ENCODE results near the gene B3GNT3. TPM values are rescaled to one million over a fixed set of nuclear protein-coding genes. Genes with fewer than 3 reads are reported as not detected.

B3GNT3 gene
- total RNA-seq, 1 donor from 2014 or later, result not detected

GRCh38 chr19:17860331-17860992 is 65.5 kb downstream of the B3GNT3 start:
- Mint-ChIP-seq H3K36me3 (ENCODE audit: unreplicated experiment) (peaks cover 19% of the 10 kb centered on the region), H3K4me3 (ENCODE audit: unreplicated experiment) (peak overlapping the region; percentile 97), H3K9me3 (ENCODE audit: unreplicated experiment) (no peaks in the 10 kb centered on the region), H3K4me1 (ENCODE audit: unreplicated experiment) (peaks cover 28% of the 10 kb centered on the region), H3K27ac (ENCODE audit: unreplicated experiment) (peak overlapping the region; percentile 86), H3K27me3 (ENCODE audit: unreplicated experiment) (no peaks in the 10 kb centered on the region)
- no peak for DNase-seq (ENCODE audit: extremely low spot score, unreplicated experiment)
- TF ChIP-seq, protein P1, sequence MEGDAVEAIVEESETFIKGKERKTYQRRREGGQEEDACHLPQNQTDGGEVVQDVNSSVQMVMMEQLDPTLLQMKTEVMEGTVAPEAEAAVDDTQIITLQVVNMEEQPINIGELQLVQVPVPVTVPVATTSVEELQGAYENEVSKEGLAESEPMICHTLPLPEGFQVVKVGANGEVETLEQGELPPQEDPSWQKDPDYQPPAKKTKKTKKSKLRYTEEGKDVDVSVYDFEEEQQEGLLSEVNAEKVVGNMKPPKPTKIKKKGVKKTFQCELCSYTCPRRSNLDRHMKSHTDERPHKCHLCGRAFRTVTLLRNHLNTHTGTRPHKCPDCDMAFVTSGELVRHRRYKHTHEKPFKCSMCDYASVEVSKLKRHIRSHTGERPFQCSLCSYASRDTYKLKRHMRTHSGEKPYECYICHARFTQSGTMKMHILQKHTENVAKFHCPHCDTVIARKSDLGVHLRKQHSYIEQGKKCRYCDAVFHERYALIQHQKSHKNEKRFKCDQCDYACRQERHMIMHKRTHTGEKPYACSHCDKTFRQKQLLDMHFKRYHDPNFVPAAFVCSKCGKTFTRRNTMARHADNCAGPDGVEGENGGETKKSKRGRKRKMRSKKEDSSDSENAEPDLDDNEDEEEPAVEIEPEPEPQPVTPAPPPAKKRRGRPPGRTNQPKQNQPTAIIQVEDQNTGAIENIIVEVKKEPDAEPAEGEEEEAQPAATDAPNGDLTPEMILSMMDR (IDR thresholded peaks at IDR 0.05), result no peak

GRCh38 chr19:17860993-17861360 is 66.0 kb downstream of the B3GNT3 start:
- DNase-seq (ENCODE audit: extremely low spot score, unreplicated experiment), result no peak
- H3K4me1 Mint-ChIP-seq (ENCODE audit: unreplicated experiment), result peaks cover 28% of the 10 kb centered on the region
- peak overlapping the region; percentile 86 for H3K27ac Mint-ChIP-seq (ENCODE audit: unreplicated experiment)
- no peaks in the 10 kb centered on the region for H3K27me3 Mint-ChIP-seq (ENCODE audit: unreplicated experiment)
- peak overlapping the region; percentile 97 for H3K4me3 Mint-ChIP-seq (ENCODE audit: unreplicated experiment)
- H3K9me3 Mint-ChIP-seq (ENCODE audit: unreplicated experiment), result no peaks in the 10 kb centered on the region
- TF ChIP-seq, protein P1 (IDR thresholded peaks at IDR 0.05), result no peak
- peaks cover 22% of the 10 kb centered on the region for H3K36me3 Mint-ChIP-seq (ENCODE audit: unreplicated experiment)

DNA sequence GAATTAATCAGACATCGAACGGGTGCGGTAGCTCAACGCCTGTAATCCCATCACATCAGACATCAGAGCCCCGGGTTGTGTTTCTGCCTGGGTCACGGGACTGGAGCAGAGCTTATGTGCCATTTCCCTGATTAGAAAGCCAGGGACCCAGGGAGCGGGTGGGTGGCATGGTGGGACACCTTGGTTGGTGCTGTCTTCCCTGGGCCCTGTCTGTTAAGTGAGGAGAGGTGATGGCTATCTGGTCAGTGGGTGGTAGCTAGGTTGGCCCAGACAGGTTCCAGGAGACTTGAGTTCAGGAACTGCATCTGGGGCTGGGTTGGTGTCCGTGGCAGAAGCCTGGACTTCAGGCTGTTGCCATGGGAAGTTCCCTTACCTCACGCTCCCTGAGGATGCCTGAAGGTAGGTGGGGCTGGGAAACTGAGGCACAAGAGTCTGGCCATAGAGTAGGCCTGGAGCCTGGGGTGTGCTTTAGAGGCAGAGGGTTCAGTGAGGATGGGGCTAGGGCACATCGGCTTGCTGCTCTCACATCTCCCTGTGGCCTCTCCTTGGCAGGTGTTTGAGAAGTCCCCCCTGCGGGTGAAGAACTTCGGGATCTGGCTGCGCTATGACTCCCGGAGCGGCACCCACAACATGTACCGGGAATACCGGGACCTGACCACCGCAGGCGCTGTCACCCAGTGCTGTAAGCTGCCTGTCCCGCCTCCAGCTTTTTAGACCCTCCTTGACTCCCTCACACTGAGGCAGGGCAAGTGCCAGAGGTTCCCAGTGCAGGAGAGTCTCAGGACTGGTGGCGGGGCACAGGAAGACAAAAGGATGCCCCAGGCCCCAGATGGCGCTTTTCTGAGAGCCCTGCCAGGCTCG is 66.8 kb downstream of the B3GNT3 start:
- no peaks in the 10 kb centered on the region for H3K27me3 Mint-ChIP-seq (ENCODE audit: unreplicated experiment)
- TF ChIP-seq, protein P1 (IDR thresholded peaks at IDR 0.05), result no peak
- H3K9me3 Mint-ChIP-seq (ENCODE audit: unreplicated experiment), result no peaks in the 10 kb centered on the region
- H3K27ac Mint-ChIP-seq (ENCODE audit: unreplicated experiment), result peak overlapping the region; percentile 52
- H3K4me1 Mint-ChIP-seq (ENCODE audit: unreplicated experiment), result peaks cover 28% of the 10 kb centered on the region
- H3K4me3 Mint-ChIP-seq (ENCODE audit: unreplicated experiment), result peak overlapping the region; percentile 97
- no peak for DNase-seq (ENCODE audit: extremely low spot score, unreplicated experiment)
- H3K36me3 Mint-ChIP-seq (ENCODE audit: unreplicated experiment), result peaks cover 22% of the 10 kb centered on the region

DNA sequence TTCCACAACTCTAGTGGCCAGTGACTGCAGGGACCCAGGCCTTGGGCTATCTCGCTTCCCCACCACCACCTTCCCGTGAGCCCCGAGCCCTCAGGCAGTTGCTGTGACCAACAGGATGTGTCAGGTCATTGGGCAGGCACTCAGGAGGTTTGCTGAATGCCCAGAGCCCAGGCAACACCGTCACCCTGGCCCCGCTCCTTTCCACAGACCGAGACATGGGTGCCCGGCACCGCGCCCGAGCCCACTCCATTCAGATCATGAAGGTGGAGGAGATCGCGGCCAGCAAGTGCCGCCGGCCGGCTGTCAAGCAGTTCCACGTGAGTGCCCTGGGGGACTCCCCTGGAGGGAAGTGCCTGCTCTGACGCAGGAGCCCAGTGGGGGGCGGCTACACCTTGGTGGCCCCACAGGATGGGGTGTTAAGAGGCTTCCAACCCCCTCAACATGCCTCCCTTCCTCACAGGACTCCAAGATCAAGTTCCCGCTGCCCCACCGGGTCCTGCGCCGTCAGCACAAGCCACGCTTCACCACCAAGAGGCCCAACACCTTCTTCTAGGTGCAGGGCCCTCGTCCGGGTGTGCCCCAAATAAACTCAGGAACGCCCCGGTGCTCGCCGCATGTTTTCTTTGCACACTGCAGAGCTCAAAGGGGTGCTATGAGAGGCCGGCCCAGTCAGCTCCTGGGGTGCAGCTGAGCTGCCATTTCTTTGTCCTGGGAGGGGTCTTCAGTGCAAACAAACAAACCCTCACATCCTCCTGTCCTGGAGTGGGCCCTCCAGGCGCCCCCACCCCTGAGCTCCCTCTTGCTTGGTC is 68.0 kb downstream of the B3GNT3 start:
- Mint-ChIP-seq H3K27me3 (ENCODE audit: unreplicated experiment) (no peaks in the 10 kb centered on the region), H3K4me1 (ENCODE audit: unreplicated experiment) (peaks cover 28% of the 10 kb centered on the region), H3K36me3 (ENCODE audit: unreplicated experiment) (peaks cover 22% of the 10 kb centered on the region), H3K4me3 (ENCODE audit: unreplicated experiment) (no peak overlapping the region), H3K9me3 (ENCODE audit: unreplicated experiment) (no peaks in the 10 kb centered on the region), H3K27ac (ENCODE audit: unreplicated experiment) (no peak overlapping the region)
- DNase-seq (ENCODE audit: extremely low spot score, unreplicated experiment), result no peak
- TF ChIP-seq, protein P1 (IDR thresholded peaks at IDR 0.05), result no peak

Other genes starting within 250 kb of the B3GNT3 start
- gene COLGALT1, start 239.5 kb upstream of the B3GNT3 start, total RNA-seq, result 121 and 122 TPM in 2 replicates
- 1.3 and 1.6 TPM in 2 replicates for gene UNC13A, start 106.8 kb upstream of the B3GNT3 start, total RNA-seq
- gene MAP1S, start 75.7 kb upstream of the B3GNT3 start, total RNA-seq, result 56.5 and 63.1 TPM in 2 replicates
- 0.56 and 1.0 TPM in 2 replicates for gene FCHO1, start 43.7 kb upstream of the B3GNT3 start, total RNA-seq
- not detected in 2 replicates for gene INSL3, start 26.4 kb downstream of the B3GNT3 start, total RNA-seq
- gene JAK3, start 52.8 kb downstream of the B3GNT3 start, total RNA-seq, result 1.6 and 1.8 TPM in 2 replicates
- 1,671 and 1,710 TPM in 2 replicates for gene RPL18A, start 64.8 kb downstream of the B3GNT3 start, total RNA-seq
- gene SLC5A5, start 76.8 kb downstream of the B3GNT3 start, total RNA-seq, result not detected in 2 replicates
- gene CCDC124, start 137.9 kb downstream of the B3GNT3 start, total RNA-seq, result 81.9 and 84.9 TPM in 2 replicates
- gene KCNN1, start 172.0 kb downstream of the B3GNT3 start, total RNA-seq, result not detected in 2 replicates
- gene ARRDC2, start 213.0 kb downstream of the B3GNT3 start, total RNA-seq, result 15.4 and 19.8 TPM in 2 replicates

Data from osteocyte (in vitro differentiated cells).